SJSA1 (cell line): ENCODE measurements around the gene TRAF3IP1. TPM values are rescaled to one million over a fixed set of nuclear protein-coding genes. Genes with fewer than 3 reads are reported as not detected.

Source experiments
- DNase-seq, 2 experiments: peaks; one replicate each; pipeline ENCODE4 v3.0.0-alpha.2; 2015 to 2020; ENCODE audit warnings: low spot score in 2 of 2, low read depth in 1 of 2
- H3K27ac ChIP-seq: fragments of 250-450 bp; sonication (Bioruptor Pico); 2 replicates; pipeline ENCODE4 v1.5.1; 2020; ENCODE audit warnings: mild to moderate bottlenecking, moderate library complexity
- H3K27me3 ChIP-seq: fragments of 250-450 bp; sonication (Bioruptor Pico); replicated peaks from 2 replicates; pipeline ENCODE4 v1.5.1; 2020; ENCODE audit warnings: mild to moderate bottlenecking, moderate library complexity
- H3K36me3 ChIP-seq: fragments of 250-450 bp; sonication (Bioruptor Pico); 2 replicates; pipeline ENCODE4 v1.5.1; 2020; ENCODE audit warnings: mild to moderate bottlenecking
- H3K4me1 ChIP-seq: fragments of 250-450 bp; sonication (Bioruptor Pico); replicated peaks from 2 replicates; pipeline ENCODE4 v1.6.1; 2021; ENCODE audit warnings: mild to moderate bottlenecking
- H3K4me3 ChIP-seq: fragments of 250-450 bp; sonication (Bioruptor Pico); 2 replicates; pipeline ENCODE4 v1.5.1; 2020; ENCODE audit warnings: mild to moderate bottlenecking
- H3K9me3 ChIP-seq: fragments of 250-450 bp; sonication (Bioruptor Pico); replicated peaks from 2 replicates; pipeline ENCODE4 v1.5.1; 2020; ENCODE audit warnings: mild to moderate bottlenecking
- total RNA-seq: library from RNA; depleted of rRNA; stranded (reverse); fragments of >200 nt; shearing (Covaris generic); gene quantifications from 2 replicates; pipeline ENCODE4 v1.2.3, GENCODE V29; 2014

Gene TRAF3IP1
- total RNA-seq, 1 experiment from 2014 or later = 12.7 TPM

GRCh38 chr2:238413368-238413767, 93.0 kb downstream of the TRAF3IP1 start:
- Histone ChIP-seq H3K36me3 (no peaks in the 10 kb centered on the region), H3K27me3 (no peaks in the 10 kb centered on the region), H3K4me3 (no peak overlapping the region), H3K4me1 (no peaks in the 10 kb centered on the region), H3K9me3 (no peaks in the 10 kb centered on the region), H3K27ac (no peak overlapping the region)
- no peak for DNase-seq

GRCh38 chr2:238415036-238415764, 94.9 kb downstream of the TRAF3IP1 start:
- no peak for DNase-seq

DNA sequence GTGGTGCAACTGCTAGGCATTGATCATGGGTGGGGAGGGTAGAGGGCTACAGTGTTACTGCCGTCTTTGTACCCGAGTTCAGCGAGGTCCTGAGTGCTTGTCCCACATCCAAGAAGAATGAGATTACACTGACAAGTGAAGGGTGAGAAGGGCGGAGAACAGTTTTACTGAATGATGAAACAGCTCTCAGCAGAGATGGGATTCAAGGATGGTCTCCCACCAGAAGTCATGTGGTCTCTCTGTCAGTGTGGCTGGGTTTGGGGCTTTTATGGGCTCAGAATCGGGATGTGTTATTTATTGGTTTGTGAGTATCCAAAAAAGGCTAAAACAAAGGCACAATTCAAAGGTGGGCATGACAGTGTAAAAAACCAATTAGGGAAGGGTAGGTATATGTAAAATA, 95.6 kb downstream of the TRAF3IP1 start:
- no peak for DNase-seq
- H3K27me3 ChIP-seq = no peaks in the 10 kb centered on the region
- peaks cover 5% of the 10 kb centered on the region for H3K4me1 ChIP-seq
- H3K4me3 ChIP-seq = no peak overlapping the region
- H3K36me3 ChIP-seq = no peaks in the 10 kb centered on the region
- no peak overlapping the region for H3K27ac ChIP-seq
- no peaks in the 10 kb centered on the region for H3K9me3 ChIP-seq

More at GRCh38 chr2:238415036-238415764, 94.9 kb downstream of the TRAF3IP1 start:
- H3K4me3 ChIP-seq = no peak overlapping the region
- no peaks in the 10 kb centered on the region for H3K27me3 ChIP-seq
- H3K27ac ChIP-seq = no peak overlapping the region
- H3K9me3 ChIP-seq = no peaks in the 10 kb centered on the region
- no peaks in the 10 kb centered on the region for H3K36me3 ChIP-seq
- peaks cover 5% of the 10 kb centered on the region for H3K4me1 ChIP-seq

DNA sequence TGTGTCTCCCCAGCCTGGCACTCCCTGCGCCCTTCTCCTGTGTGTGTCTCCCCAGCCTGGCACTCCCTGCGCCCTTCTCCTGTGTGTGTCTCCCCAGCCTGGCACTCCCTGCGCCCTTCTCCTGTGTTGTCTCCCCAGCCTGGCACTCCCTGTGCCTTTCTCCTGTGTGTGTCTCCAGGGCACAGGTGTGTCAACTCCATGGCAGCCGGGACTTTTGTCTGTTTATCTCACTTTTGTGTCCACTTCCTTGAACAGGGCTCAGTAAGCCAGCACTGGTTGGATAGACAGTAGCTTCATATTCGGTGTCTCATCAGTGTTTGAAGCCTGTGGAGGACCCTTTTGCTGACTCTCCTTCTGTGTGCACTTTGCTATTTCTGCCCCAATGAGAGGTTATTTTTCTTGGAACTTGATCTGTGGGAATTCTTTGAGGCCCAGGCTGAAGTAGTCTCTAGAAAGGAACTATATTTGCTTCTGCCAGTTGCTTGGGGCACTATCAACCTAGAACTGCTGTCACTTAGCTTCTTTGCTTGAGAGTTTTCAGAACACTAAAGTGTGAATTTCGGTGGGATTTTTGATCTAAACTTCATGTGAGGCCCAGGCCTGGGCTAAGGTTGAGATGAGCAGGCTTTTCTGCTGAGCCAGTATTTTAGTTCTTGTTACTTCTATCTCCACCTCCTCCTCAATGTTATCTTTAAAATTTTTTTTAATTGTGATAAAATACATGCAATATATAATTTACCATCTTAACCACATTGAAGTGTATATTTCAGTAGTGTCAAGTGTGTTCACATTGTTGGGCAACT, 98.1 kb downstream of the TRAF3IP1 start:
- Histone ChIP-seq H3K27ac (no peak overlapping the region), H3K36me3 (no peaks in the 10 kb centered on the region), H3K27me3 (no peaks in the 10 kb centered on the region), H3K9me3 (no peaks in the 10 kb centered on the region), H3K4me3 (no peak overlapping the region), H3K4me1 (peaks cover 8% of the 10 kb centered on the region)
- DNase-seq = no peak

DNA sequence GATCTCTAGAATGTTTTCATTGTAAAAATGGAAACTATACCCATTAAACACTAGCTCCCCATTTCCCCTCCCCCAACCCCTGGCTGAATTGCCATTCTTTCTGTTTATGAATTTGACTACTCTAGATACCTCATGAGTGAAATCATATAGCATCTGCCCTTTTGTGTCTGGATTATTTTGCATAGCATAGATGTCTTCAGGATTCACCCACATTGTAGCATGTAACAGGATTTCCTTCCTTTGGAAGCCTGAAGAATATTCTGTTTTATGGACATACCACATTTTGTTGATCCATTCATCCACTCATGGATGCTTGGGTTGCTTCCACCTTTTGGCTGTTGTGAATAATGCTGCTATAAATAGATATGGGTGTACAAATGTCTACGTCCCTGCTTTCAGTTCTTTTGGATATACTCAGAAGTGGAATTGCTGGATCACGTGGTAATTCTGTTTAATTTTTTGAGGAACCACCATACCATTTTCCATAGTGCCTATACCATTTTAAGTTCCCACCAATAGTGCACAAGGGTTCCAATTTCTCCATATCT, 98.8 kb downstream of the TRAF3IP1 start:
- Histone ChIP-seq H3K9me3 (no peaks in the 10 kb centered on the region), H3K4me3 (no peak overlapping the region), H3K36me3 (no peaks in the 10 kb centered on the region), H3K4me1 (peaks cover 14% of the 10 kb centered on the region), H3K27ac (no peak overlapping the region), H3K27me3 (no peaks in the 10 kb centered on the region)
- no peak for DNase-seq

DNA sequence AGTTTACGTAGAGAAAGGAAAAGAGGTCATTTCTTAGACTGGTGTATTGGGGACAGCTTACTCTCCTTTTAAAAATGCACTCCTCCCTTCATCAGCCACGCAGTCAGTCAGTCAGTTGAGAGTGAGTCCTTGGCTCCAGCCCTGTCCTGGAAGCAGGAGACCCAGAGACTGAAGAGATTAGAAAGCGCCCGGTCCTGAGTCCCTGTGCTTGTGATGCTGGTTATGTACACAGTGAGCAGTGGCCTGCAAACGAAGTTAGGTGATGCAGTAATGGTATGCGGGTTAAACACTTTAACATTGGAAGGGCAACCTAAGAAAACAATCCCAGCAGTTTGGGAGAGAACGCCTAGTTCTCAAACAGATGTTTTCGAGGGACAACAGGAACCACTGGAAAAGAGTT, 100.1 kb downstream of the TRAF3IP1 start:
- no peak for DNase-seq
- Histone ChIP-seq H3K4me3 (no peak overlapping the region), H3K9me3 (no peaks in the 10 kb centered on the region), H3K27ac (no peak overlapping the region), H3K27me3 (no peaks in the 10 kb centered on the region), H3K36me3 (no peaks in the 10 kb centered on the region), H3K4me1 (peaks cover 14% of the 10 kb centered on the region)

DNA sequence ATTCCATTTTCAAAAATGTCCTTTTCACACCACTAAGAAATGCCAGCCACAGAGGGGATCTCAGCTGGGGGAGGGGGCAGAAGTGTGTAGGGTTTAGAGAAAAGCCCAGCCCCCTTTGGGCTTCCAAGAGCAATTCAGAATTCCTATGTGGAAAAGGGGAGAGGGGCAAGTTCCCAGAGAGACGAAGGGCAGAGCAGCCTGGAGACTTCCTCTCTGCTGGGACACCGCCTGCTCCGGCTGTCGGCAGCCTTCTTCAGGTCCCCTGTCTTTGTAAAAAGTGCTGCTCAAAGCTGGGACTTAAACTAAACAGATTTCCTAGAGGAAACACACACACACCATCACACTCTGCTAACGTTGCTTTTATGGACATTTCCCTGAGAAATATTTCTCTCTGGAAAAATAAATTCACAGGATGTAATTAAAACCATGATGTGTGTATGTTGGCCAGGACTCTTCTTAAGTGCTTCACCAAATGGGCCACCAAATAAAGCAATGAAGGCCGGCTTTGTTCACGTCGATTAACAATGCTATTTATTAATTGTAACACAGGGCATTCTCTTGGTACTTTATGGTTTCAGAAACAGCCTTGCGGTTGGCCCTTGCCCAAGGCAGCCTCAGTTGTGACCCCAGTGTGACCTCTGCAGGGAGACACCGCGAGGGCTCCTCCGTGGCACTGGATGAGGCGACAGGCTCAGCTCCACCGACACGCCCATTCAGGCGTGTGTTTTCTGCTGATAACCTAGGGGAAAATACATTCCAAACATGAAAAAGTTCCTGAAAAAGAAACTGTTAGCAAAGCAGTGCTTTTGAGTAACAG, 100.8 kb downstream of the TRAF3IP1 start:
- H3K27ac ChIP-seq = no peak overlapping the region
- no peaks in the 10 kb centered on the region for H3K36me3 ChIP-seq
- H3K4me3 ChIP-seq = no peak overlapping the region
- no peaks in the 10 kb centered on the region for H3K9me3 ChIP-seq
- no peak for DNase-seq
- no peaks in the 10 kb centered on the region for H3K27me3 ChIP-seq
- H3K4me1 ChIP-seq = peaks cover 20% of the 10 kb centered on the region

GRCh38 chr2:238421695-238422035, 101.3 kb downstream of the TRAF3IP1 start:
- no peak for DNase-seq
- Histone ChIP-seq H3K36me3 (peaks cover 3% of the 10 kb centered on the region), H3K4me1 (peaks cover 24% of the 10 kb centered on the region), H3K27ac (no peak overlapping the region), H3K27me3 (no peaks in the 10 kb centered on the region), H3K9me3 (no peaks in the 10 kb centered on the region), H3K4me3 (no peak overlapping the region)

DNA sequence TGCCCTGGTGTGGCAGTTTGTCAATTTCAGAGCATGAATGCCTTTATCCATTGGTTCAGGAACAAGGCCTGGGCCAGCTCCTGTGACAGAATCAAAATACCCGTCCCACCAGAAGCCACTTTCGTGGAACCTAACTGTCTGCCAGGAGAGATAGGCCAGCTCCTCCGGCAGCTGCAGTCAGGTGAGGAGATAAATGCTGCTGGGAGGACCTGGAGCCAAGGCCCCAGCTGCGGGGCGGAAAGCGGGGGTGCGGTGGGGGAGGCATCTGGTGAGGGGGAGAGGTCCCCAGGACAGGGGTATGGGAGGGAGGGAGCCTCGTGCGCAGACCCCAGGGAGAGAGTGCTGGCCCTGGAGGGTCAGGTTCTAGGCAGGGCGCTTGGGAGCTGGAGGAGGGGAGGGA, 102.0 kb downstream of the TRAF3IP1 start:
- Histone ChIP-seq H3K27ac (no peak overlapping the region), H3K4me3 (no peak overlapping the region), H3K36me3 (peaks cover 9% of the 10 kb centered on the region), H3K9me3 (no peaks in the 10 kb centered on the region), H3K27me3 (no peaks in the 10 kb centered on the region), H3K4me1 (peaks cover 24% of the 10 kb centered on the region)
- DNase-seq = no peak

- Histone ChIP-seq H3K27ac (no peak overlapping the region), H3K4me1 (peaks cover 29% of the 10 kb centered on the region), H3K27me3 (no peaks in the 10 kb centered on the region), H3K9me3 (no peaks in the 10 kb centered on the region), H3K36me3 (peaks cover 12% of the 10 kb centered on the region), H3K4me3 (no peak overlapping the region)
- DNase-seq = no peak
These were observed 102.6 kb downstream of the TRAF3IP1 start for GRCh38 chr2:238422940-238423339.

GRCh38 chr2:238423561-238424312, 103.4 kb downstream of the TRAF3IP1 start:
- no peak overlapping the region for H3K4me3 ChIP-seq
- H3K4me1 ChIP-seq = peaks cover 37% of the 10 kb centered on the region
- H3K27ac ChIP-seq = no peak overlapping the region
- no peaks in the 10 kb centered on the region for H3K9me3 ChIP-seq
- H3K27me3 ChIP-seq = no peaks in the 10 kb centered on the region
- peaks cover 18% of the 10 kb centered on the region for H3K36me3 ChIP-seq
- DNase-seq = no peak

DNA sequence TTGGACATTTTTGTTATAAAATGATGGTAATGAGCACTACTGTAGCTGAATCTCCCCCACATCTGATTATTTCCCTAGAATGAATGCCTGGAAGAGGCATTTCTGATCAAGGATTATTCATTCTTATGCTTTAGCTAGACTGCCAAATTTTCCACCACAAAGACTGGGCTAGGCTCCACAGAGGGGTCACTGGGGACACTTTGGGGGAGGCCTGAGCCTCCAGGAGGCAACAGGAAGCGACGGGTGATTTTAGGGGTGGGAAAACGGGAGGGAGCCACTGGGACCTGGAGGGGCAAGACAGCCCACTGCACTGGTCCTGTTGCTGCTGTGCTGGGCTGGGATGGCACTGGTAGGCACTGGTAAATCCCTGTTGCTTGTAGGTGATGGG, 104.0 kb downstream of the TRAF3IP1 start:
- Histone ChIP-seq H3K27ac (no peak overlapping the region), H3K27me3 (no peaks in the 10 kb centered on the region), H3K4me3 (no peak overlapping the region), H3K4me1 (peaks cover 34% of the 10 kb centered on the region), H3K36me3 (peaks cover 21% of the 10 kb centered on the region), H3K9me3 (no peaks in the 10 kb centered on the region)
- no peak for DNase-seq

DNA sequence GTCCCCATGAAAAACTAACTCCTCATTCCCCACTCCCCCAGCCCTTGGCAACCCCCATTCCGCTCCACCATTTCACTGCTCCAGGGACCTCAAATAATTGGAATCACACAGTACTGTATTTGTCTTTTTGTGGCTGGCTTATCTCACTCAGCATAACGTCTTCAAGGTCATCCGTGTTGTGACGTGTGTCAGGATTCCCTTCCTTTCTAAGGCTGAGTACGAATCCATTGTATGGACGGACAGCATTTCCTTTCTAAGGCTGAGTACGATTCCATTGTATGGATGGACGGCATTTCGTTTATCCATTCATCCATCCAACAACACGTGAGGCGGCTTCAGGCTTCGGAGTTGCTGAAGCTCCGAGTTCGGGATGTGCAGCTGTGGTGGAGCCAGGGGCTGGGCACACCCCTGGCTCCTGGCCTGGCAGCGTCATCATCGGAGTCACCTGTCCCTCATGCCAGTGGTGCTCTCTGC, 105.2 kb downstream of the TRAF3IP1 start:
- Histone ChIP-seq H3K4me1 (peaks cover 33% of the 10 kb centered on the region), H3K9me3 (no peaks in the 10 kb centered on the region), H3K36me3 (peaks cover 31% of the 10 kb centered on the region), H3K27me3 (no peaks in the 10 kb centered on the region), H3K27ac (0 out of 2 replicates have a peak overlapping the region, but pooled peaks have one; percentile 97), H3K4me3 (peak overlapping the region; percentile 92)
- DNase-seq = no peak
